MM.1S (cell line): Measurements from ENCODE around the gene RSPH1.

Source experiments
- DNase-seq: peaks from one replicate; pipeline ENCODE4 v3.0.0-alpha.2; 2015
- H2AFZ ChIP-seq: fragments of 300-600 bp; sonication (generic); 2 replicates; pipeline ENCODE4 v1.6.0; 2016; ENCODE audit warnings: antibody characterized with exemption, low read length
- H3F3A ChIP-seq: fragments of 300-600 bp; sonication (generic); 2 replicates; pipeline ENCODE4 v1.6.1; 2016; ENCODE audit warnings: mild to moderate bottlenecking, antibody characterized with exemption, low read length, moderate library complexity, mixed read lengths; ENCODE audit not compliant: insufficient read depth
- H3K27ac ChIP-seq: fragments of 300-600 bp; sonication (generic); 2 replicates; pipeline ENCODE4 v1.5.1; 2016; ENCODE audit warnings: mild to moderate bottlenecking, low read length
- H3K27me3 ChIP-seq: fragments of 300-600 bp; sonication (generic); replicated peaks from 2 replicates; pipeline ENCODE4 v1.6.0; 2016; ENCODE audit warnings: low read length; ENCODE audit not compliant: insufficient read depth
- H3K36me3 ChIP-seq: fragments of 300-600 bp; sonication (generic); replicated peaks from 2 replicates; pipeline ENCODE4 v1.6.1; 2016; ENCODE audit warnings: mild to moderate bottlenecking, low read length, mixed read lengths; ENCODE audit not compliant: insufficient read depth
- H3K4me1 ChIP-seq: fragments of 300-600 bp; sonication (generic); 2 replicates; pipeline ENCODE4 v1.6.1; 2016; ENCODE audit warnings: low read length, mixed read lengths
- H3K4me2 ChIP-seq: fragments of 300-600 bp; sonication (generic); 2 replicates; pipeline ENCODE4 v1.6.0; 2016; ENCODE audit warnings: low read depth, low read length
- H3K4me3 ChIP-seq: fragments of 300-600 bp; sonication (generic); 2 replicates; pipeline ENCODE4 v1.5.1; 2016; ENCODE audit warnings: low read length, mixed read lengths
- H3K79me2 ChIP-seq: fragments of 300-600 bp; sonication (generic); 2 replicates; pipeline ENCODE4 v1.6.1; 2016; ENCODE audit warnings: mixed run types, low read length, mixed read lengths
- H3K9ac ChIP-seq: fragments of 300-600 bp; sonication (generic); 2 replicates; pipeline ENCODE4 v1.6.1; 2016; ENCODE audit warnings: low read length, mixed read lengths
- H3K9me2 ChIP-seq: fragments of 300-600 bp; sonication (generic); replicated peaks from 2 replicates; pipeline ENCODE4 v1.6.1; 2016; ENCODE audit warnings: mild to moderate bottlenecking, low read length, mixed read lengths; ENCODE audit not compliant: insufficient read depth
- H3K9me3 ChIP-seq: fragments of 300-600 bp; sonication (generic); replicated peaks from 2 replicates; pipeline ENCODE4 v1.6.1; 2016; ENCODE audit warnings: mild to moderate bottlenecking, low read length, mixed read lengths; ENCODE audit not compliant: insufficient read depth
- H4K20me1 ChIP-seq: fragments of 300-600 bp; sonication (generic); 2 replicates; pipeline ENCODE4 v1.6.1; 2016; ENCODE audit warnings: mild to moderate bottlenecking, low read length, moderate library complexity, mixed read lengths; ENCODE audit not compliant: insufficient read depth
- EZH2 ChIP-seq: fragments of 300-600 bp; sonication (generic); optimal IDR thresholded peaks from 2 replicates; pipeline ENCODE3; 2017; ENCODE audit warnings: low read depth, mild to moderate bottlenecking, antibody characterized with exemption, low read length, mixed read lengths
- EZH2phosphoT487 ChIP-seq: fragments of 300-600 bp; sonication (generic); IDR thresholded peaks from 2 replicates; pipeline ENCODE4 v1.6.1; 2018; ENCODE audit warnings: antibody characterized with exemption, low read length
- TF ChIP-seq, protein P1 (sequence below): fragments of 300-600 bp; sonication (generic); IDR thresholded peaks from 2 replicates; pipeline ENCODE4 v1.5.1; 2016; ENCODE audit warnings: antibody characterized with exemption, low read length, mixed read lengths

The RSPH1 gene

DNA sequence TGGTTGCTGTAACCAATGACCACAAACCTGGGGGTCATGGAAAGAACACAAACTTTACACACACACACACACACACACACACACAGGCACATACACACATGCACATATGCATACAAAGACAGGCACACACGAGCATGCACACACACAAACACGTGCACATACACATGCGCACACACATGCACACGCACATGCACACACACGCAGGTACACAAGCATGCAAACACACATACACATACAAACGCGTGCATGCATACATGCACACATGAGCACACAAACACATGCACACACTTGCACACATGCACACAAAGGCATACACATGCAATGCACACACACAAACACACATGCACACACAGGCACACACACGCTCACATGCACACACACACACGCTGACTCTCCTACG lies 48.3 kb downstream of the RSPH1 start:
- H4K20me1 ChIP-seq: no peaks in the 10 kb centered on the region
- no peaks in the 10 kb centered on the region for H3F3A ChIP-seq
- no peaks in the 10 kb centered on the region for H3K9me2 ChIP-seq
- H3K9me3 ChIP-seq: no peaks in the 10 kb centered on the region
- DNase-seq: no peak
- peaks cover 76% of the 10 kb centered on the region for H3K27me3 ChIP-seq
- H3K27ac ChIP-seq: no peak overlapping the region
- H3K36me3 ChIP-seq: no peaks in the 10 kb centered on the region
- no peaks in the 10 kb centered on the region for H3K79me2 ChIP-seq
- H2AFZ ChIP-seq: no peak overlapping the region
- H3K4me1 ChIP-seq: no peaks in the 10 kb centered on the region
- H3K4me3 ChIP-seq: no peak overlapping the region
- H3K4me2 ChIP-seq: no peak overlapping the region
- H3K9ac ChIP-seq: no peak overlapping the region
- TF ChIP-seq EZH2phosphoT487 (no peak), EZH2 (no peak)
- TF ChIP-seq, protein P1, sequence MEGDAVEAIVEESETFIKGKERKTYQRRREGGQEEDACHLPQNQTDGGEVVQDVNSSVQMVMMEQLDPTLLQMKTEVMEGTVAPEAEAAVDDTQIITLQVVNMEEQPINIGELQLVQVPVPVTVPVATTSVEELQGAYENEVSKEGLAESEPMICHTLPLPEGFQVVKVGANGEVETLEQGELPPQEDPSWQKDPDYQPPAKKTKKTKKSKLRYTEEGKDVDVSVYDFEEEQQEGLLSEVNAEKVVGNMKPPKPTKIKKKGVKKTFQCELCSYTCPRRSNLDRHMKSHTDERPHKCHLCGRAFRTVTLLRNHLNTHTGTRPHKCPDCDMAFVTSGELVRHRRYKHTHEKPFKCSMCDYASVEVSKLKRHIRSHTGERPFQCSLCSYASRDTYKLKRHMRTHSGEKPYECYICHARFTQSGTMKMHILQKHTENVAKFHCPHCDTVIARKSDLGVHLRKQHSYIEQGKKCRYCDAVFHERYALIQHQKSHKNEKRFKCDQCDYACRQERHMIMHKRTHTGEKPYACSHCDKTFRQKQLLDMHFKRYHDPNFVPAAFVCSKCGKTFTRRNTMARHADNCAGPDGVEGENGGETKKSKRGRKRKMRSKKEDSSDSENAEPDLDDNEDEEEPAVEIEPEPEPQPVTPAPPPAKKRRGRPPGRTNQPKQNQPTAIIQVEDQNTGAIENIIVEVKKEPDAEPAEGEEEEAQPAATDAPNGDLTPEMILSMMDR: no peak

DNA sequence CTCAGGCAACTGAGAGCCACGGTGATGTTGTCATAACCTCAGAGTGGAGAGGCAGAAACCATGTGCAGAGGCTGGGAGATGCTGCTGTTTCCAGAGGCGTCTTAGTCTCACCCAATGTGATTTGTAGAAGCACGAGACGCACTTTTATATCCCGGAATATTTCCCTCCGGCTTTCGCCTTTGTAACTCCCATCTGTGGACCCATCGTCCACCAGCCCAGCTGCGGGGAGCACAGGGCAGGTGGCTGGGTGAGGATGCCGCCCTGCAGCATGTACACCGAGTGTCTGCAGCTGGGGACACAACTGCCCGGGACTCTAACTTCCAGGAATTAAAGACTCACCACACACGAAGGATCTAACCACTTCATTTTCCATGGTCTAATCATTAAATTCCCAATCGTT lies 48.8 kb downstream of the RSPH1 start:
- Histone ChIP-seq H3K4me1 (no peaks in the 10 kb centered on the region), H3K9ac (no peak overlapping the region), H3K27ac (no peak overlapping the region), H3K27me3 (peaks cover 76% of the 10 kb centered on the region), H3K79me2 (no peaks in the 10 kb centered on the region), H3K4me2 (no peak overlapping the region), H3K4me3 (no peak overlapping the region), H4K20me1 (no peaks in the 10 kb centered on the region), H3K9me3 (no peaks in the 10 kb centered on the region), H3F3A (no peaks in the 10 kb centered on the region), H3K36me3 (no peaks in the 10 kb centered on the region), H3K9me2 (no peaks in the 10 kb centered on the region), H2AFZ (no peak overlapping the region)
- TF ChIP-seq, protein P1: no peak
- no peak for TF ChIP-seq EZH2phosphoT487
- no peak for TF ChIP-seq EZH2
- DNase-seq: no peak

DNA sequence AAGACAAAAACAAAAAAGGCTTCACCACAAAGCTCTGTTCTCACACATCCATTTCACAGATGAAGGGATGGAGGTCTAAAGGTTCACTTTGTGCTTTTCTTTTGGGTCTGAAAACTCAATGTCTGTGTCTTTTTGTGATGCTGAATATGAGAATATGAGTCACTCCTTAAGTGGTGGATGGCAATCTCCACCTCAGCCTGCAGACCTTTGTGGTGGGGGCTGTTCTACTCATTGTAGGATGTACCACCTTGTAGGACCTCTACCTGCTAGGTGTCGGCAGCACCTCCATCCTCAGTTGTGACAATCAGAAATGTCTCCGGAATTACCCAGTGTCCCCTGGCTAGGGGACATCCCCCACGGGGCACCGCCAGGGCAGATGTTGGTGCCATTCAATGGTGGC lies 49.5 kb downstream of the RSPH1 start:
- DNase-seq: no peak
- no peaks in the 10 kb centered on the region for H3K36me3 ChIP-seq
- H3F3A ChIP-seq: no peaks in the 10 kb centered on the region

More for the DNA sequence above, 49.5 kb downstream of the RSPH1 start:
- H3K9me3 ChIP-seq: no peaks in the 10 kb centered on the region
- H3K4me2 ChIP-seq: no peak overlapping the region
- no peak overlapping the region for H3K9ac ChIP-seq
- no peaks in the 10 kb centered on the region for H4K20me1 ChIP-seq
- no peaks in the 10 kb centered on the region for H3K79me2 ChIP-seq
- no peak overlapping the region for H3K27ac ChIP-seq
- TF ChIP-seq EZH2phosphoT487 (no peak), EZH2 (no peak)
- TF ChIP-seq, protein P1: no peak
- H3K27me3 ChIP-seq: peaks cover 83% of the 10 kb centered on the region
- H3K9me2 ChIP-seq: no peaks in the 10 kb centered on the region
- no peaks in the 10 kb centered on the region for H3K4me1 ChIP-seq
- no peak overlapping the region for H3K4me3 ChIP-seq
- no peak overlapping the region for H2AFZ ChIP-seq
